HG03280 (cell line): ENCODE data around the gene SEMA3B.
"Not testable (repeated sequence)": the region's sequence is repeated elsewhere in the genome, so short reads cannot be mapped to it uniquely, and the experiment has no call there.

ENCODE experiments used
- ATAC-seq: cut with Tn5 transposase; IDR thresholded peaks from one replicate; pipeline ENCODE4 v1.9.1; 2021; ENCODE audit warnings: mild to moderate bottlenecking, moderate library complexity; ENCODE audit not compliant: unreplicated experiment

SEMA3B gene

DNA sequence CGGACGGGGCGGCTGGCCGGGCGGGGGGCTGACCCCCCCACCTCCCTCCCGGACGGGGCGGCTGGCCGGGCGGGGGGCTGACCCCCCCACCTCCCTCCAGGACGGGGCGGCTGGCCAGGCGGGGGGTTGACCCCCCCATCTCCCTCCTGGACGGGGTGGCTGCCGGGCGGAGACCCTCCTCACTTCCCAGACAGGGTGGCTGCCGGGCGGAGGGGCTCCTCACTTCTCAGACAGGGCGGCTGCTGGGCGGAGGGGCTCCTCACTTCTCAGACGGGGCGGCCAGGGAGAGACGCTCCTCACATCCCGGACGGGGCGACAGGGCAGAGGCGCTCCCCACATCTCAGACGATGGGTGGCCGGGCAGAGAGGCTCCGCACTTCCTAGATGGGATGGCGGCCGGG is 43.1 kb downstream of the SEMA3B start:
- not testable (repeated sequence) for ATAC-seq

DNA sequence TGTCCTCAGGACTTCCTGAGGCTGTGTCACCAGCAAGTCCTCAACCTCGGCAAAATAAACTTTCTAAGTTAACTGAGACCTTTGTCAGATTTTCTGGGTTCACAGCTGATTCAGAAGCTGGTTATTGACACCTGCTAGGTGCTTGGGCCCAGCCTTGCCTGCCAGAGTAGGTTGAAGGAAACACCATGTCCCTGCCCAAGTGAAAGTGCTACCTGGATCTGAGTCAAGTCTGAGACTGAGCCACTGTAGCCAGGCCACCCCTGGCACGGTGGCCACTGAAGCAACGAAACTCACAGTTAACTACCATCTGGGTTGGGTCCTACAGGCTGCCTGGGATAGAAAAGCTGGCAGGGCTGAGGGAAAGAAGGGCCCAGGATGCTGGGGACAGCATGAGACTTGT is 45.4 kb downstream of the SEMA3B start:
- ATAC-seq = no peak

GRCh38 chr3:50314816-50315215 is 45.9 kb downstream of the SEMA3B start:
- ATAC-seq = no peak

DNA sequence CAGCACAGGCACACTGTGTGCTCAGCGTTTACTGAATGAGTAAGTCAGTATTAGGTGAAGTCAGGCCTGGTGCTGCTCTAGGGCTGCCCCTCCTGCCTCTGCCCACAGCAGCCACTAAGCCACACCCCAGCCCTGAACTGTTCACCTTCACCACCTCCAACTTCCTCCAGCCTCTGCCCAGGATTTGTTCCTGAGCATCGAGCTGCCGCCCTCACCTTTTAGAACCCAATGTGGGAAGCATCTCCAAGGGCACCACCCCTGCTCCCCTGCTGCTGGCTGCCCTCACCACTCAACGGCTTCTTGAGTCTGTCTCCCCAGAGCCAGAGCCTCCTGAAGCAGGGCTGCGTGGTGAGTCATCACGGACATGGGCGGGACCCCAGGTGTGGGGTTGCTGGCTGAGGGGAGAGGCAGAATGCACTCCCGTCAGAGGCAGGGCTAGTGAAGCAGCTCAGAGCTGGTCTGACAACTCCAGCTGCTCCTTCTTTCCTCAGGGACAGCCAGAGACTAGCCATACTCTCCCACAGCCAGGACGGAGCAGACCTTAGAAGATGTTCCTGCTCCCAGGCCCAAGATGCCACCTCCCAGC is 47.8 kb downstream of the SEMA3B start:
- ATAC-seq = no peak

DNA sequence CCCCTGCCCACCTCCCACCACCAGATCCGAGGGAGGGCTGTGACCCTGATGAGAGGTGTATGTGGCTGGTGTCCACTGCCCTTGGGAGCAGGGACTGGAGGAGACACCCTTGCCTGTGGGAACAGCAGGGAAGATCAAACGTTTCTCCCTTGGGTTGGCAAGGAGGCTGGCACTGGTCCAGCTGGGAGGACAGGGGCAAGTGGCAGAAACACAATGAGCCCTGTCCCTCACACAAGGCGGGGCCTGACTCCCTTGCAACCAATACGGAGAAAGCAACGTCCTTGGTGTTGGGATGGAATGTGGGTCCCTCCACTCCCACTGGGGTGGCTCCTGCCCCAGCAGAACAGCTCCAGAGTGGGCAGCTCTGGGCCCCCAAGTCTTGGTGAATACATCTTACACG is 48.4 kb downstream of the SEMA3B start:
- ATAC-seq = no peak

DNA sequence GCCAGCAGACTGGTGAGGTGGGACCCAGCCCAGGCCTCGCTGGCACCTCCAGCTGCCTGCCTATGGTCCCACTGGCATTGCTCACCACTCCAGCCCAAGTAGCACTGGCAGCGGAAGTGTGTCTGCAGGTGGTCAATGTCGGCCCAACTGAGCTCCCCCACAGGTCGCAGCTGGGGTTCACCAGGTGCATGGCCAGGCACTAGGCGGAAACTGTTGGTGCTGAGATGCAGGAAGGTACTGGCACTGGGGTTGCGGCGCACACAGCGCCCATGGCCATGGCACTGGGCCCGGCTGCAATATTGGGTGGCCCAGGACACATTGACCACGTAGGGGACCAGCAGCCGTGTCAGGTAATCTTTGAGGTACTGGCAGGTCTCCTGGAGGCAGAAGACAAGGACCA is 49.2 kb downstream of the SEMA3B start:
- no peak for ATAC-seq

- no peak for ATAC-seq
Measured at GRCh38 chr3:50318615-50319014, 49.7 kb downstream of the SEMA3B start.

- ATAC-seq = no peak
Measured at GRCh38 chr3:50319181-50319893, 50.4 kb downstream of the SEMA3B start.

DNA sequence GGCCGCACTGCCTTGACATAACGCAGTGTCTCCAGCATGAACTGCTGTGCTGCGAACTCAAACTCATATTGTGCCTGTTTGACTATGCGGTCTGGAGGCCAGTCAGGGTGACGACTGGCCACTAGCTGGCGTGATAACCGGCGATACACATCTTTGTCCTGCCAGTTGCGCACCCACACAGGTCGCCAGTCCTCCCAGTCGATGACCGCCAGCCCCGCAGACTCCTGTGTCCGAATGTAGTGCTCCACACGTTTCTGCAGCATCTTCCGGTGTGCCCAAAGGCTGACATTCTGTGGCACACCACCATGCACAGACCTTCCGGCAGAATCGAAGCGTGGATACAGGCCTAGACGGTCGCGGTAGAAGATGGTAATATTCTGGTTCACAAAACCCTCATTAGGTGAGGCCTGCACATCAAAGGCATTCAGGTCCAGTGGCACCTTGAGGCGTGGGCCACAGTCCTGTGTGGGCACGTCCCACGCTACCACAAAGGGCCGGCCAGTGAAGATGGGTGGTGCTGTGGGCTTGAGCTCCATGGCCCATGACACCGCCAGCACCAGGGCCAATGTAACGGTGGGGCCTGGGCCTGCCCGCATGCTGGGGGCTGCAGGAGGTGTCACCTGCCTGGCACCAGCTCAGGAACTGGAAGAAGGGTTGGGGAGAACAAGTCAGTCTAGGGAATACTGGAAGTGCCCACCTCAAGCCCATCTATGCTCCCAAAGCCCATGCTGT is 51.1 kb downstream of the SEMA3B start:
- no peak for ATAC-seq

- ATAC-seq = peak; percentile 49
Measured at GRCh38 chr3:50320853-50321335, 51.9 kb downstream of the SEMA3B start.

DNA sequence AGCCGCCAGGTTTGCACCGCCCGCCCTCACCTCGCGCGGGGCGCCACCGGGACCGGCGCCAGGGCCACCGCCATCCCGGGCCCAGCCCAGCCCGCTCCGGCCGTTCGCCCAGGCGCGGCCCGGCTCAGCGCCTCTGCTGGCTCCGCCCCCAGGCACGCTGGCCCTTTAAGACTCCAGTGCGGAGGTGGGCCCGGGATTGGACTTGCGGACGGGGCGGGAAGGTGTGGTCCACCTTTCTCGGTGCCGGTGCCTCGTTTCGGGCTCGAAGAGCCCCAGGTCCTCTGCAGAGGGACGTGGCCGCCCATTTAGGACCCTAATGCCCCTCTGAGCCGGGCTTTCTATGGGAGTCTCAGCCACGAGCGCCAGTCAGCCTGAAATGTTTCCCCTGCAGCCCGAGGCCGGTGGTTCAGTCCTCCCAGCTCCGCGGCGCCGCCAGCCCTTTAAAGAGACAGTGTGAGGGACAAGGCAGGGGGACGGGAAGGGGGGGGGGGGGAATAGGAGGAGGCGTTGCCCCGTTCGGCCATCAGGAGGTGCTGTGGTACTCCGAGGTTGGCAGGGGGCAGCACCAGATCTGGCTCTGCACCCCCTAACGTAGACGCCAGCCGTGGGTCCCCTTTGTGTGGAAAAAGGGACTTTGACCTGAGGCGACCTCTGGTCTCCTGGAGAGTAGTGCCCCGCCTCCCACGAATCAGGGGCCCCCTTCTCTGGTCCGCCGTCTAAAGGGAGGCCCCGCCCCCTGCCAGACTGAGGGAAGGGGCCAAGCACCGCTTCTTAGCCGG is 52.6 kb downstream of the SEMA3B start:
- peak; percentile 74 for ATAC-seq

GRCh38 chr3:50322115-50322385 is 53.1 kb downstream of the SEMA3B start:
- ATAC-seq = no peak

- no peak for ATAC-seq
Measured at GRCh38 chr3:50322386-50323091, 53.6 kb downstream of the SEMA3B start, which contains the start of gene HYAL2. Gene HYAL2 (minus strand): TSS chr3:50322745. CDS start chr3:50320489, 2,256 bp downstream.

DNA sequence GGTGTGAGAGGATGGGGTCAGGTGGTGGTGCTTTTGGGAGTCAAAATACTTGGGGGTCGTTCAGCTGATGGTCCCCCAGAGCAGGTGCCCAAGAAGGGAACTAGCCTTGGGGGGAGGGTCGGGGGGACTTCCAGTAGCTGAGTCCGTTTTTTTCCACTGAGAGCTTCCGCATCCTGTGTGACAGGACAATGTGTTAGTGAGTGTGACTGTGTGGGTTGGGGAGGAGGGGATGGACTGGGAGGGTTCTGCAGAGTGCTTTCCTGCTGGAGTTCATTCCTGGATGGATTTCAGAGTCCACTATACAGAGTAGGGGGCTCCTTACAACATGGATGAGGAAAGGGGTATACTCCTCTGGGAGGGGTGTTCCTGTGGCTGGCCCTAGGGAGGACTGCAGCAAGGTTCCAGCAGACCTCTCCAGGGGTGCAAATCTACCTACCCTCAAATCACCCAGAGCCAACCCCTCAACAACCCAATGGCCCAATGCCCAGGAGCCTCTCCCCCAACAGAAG is 54.2 kb downstream of the SEMA3B start:
- no peak for ATAC-seq

DNA sequence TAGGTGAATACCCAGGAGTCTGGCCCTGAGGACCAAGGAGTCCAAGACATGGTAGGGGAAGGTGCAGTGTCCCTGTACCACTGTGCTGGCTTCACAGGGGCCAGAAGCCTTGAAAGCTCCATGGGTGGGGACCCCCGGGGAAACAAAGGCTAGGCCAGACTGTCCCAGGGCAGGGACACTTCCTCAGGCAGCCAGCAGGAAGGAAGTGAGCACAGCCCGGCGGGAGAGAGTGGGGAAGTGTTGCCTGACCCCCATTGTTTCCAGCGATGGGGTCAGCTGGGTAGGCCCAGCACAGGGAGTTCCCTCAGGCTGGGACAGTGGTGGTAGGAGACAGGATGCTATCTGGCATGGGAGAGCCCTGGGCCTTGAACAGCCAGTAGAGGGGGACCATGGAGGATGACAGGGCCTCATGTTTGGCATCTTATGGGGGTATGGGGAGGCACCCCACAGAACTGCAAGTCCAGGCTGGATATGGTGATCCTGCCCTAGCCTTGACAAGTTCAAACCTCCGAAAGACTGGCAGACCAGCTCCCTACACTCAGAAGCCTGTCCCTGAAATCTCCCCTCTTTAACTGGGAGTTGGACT is 54.8 kb downstream of the SEMA3B start:
- no peak for ATAC-seq

GRCh38 chr3:50324351-50325112 is 55.6 kb downstream of the SEMA3B start:
- no peak for ATAC-seq

DNA sequence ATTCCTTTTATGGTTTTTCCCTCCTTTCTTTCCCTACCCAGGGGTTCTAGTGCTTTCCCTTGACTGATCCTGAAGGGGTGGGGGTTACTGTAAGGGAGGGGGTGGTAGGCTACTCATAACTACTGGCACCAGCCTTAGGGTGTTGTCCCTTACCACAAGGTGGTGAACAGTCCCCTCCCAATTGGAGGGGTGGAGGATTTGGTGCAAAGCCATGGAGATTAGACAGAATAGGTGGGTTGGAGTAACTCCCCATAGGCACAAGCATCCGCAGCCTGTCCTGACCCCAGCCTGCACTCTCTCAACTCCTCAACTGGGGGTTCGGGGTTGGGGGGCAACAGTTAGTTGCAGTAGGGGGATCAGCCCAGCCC is 56.1 kb downstream of the SEMA3B start:
- no peak for ATAC-seq

- ATAC-seq = no peak
Measured at GRCh38 chr3:50325497-50326181, 56.7 kb downstream of the SEMA3B start.

DNA sequence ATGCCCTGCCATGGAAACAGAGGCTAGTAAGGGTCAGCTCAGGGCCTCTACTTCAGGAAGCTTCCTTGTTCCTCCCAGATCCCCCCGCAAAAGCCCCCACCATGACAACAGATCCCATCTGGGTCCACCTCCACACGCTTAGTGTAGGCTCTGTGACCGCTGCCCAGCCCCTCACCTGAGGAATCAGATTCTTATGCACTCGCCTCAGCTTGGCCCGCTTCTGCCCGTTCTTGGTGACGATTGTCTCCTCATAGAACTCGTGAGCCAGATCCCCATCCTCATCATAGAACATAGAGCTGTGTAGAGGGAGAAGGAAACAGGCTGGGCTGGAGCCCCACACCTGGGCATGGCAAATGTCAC is 57.2 kb downstream of the SEMA3B start:
- no peak for ATAC-seq
